HepG2 (cell line): ENCODE measurements around the gene SLC6A9. TPM values are rescaled to one million over a fixed set of nuclear protein-coding genes. Genes with fewer than 3 reads are reported as not detected.

ENCODE experiments used
- ATAC-seq: fragments of 200-7000 bp; cut with Tn5 transposase; 3 replicates; pipeline ENCODE4 v1.9.1; 2020; ENCODE audit warnings: mild to moderate bottlenecking, moderate library complexity
- BruUV-seq: library from RNA; stranded (reverse); fragments of 400-500 nt; replicated peaks from 2 replicates; lab custom pipeline; 2021; lab: Mats Ljungman, UMichigan
- CTCF ChIA-PET: fragments of 300-600 bp; formaldehyde crosslinking; extraction: SDS; loops from one replicate; lab custom pipeline; 2021; ENCODE audit warnings: low total read pairs, inconsistent platforms, low intra/inter-chr PET ratio; lab: Yijun Ruan, JAX
- POLR2A ChIA-PET: fragments of 350-600 bp; sonication (Branson Sonifier 250); formaldehyde crosslinking; loops from one replicate; lab custom pipeline; 2020; ENCODE audit warnings: antibody characterized with exemption, inconsistent platforms; lab: Yijun Ruan, JAX
- DNase-seq: peaks from one replicate; pipeline ENCODE4 v3.0.0-alpha.2; 2015; ENCODE audit warnings: low spot score
- FAIRE-seq: peaks from 3 replicates; lab custom pipeline; 2011; peaks lifted over from hg19 to GRCh38; lab: Jason Lieb, UNC
- H2AFZ ChIP-seq: one replicate; pipeline ENCODE4 v1.6.1; 2011; ENCODE audit warnings: low read length, inconsistent platforms
- H3K27ac ChIP-seq: fragments of 300-600 bp; 3 replicates; pipeline ENCODE4 v1.8.0; 2011; ENCODE audit warnings: mixed run types, mild to moderate bottlenecking, mixed read lengths, low read length, inconsistent platforms; ENCODE audit not compliant: insufficient read depth; ENCODE audit errors: extremely low read length
- H3K27me3 ChIP-seq, 2 experiments: fragments of 200-600 bp in 1 of 2; 2 replicates in 1 of 2; 3 replicates in 1 of 2; pipeline versions ENCODE4 v1.6.0 to v1.8.0; 2011; ENCODE audit warnings: low read length in 2 of 2, mild to moderate bottlenecking in 2 of 2, moderate library complexity in 2 of 2, inconsistent platforms in 1 of 2; ENCODE audit not compliant: insufficient read depth in 2 of 2, control insufficient read depth in 1 of 2
- H3K36me3 ChIP-seq, 2 experiments: fragments of 200-600 bp in 1 of 2; replicated peaks in 1 of 2; 2 replicates in 1 of 2; 3 replicates in 1 of 2; pipeline versions ENCODE4 v1.5.1 to v1.8.0; 2011; ENCODE audit warnings: low read length in 2 of 2, inconsistent platforms in 1 of 2; ENCODE audit not compliant: insufficient read depth in 2 of 2, control insufficient read depth in 1 of 2
- H3K4me1 ChIP-seq: 2 replicates; pipeline ENCODE4 v1.5.1; 2012; ENCODE audit warnings: low read length, inconsistent platforms; ENCODE audit not compliant: insufficient read depth
- H3K4me2 ChIP-seq: 2 replicates; pipeline ENCODE4 v1.6.0; 2011; ENCODE audit warnings: low read depth, low read length, inconsistent platforms
- H3K4me3 ChIP-seq, 3 experiments: fragments of 200-600 bp in 1 of 3; sonication (generic), shearing (Covaris generic) in 1 of 3; replicated peaks in 1 of 3; 2 replicates each; pipeline ENCODE4 v1.5.1; 2011 to 2016; ENCODE audit warnings: low read length in 3 of 3, inconsistent platforms in 2 of 3, low read depth in 2 of 3, mild to moderate bottlenecking in 2 of 3, control low read depth in 1 of 3, mixed read lengths in 1 of 3; ENCODE audit not compliant: insufficient read depth in 1 of 3
- H3K79me2 ChIP-seq: one replicate; pipeline ENCODE4 v1.6.1; 2011; ENCODE audit warnings: low read length, inconsistent platforms; ENCODE audit not compliant: insufficient read depth
- H3K9ac ChIP-seq: 2 replicates; pipeline ENCODE4 v1.6.0; 2011; ENCODE audit warnings: mild to moderate bottlenecking, low read depth, low read length, inconsistent platforms; ENCODE audit not compliant: insufficient read depth
- H3K9me3 ChIP-seq: 2 replicates; pipeline ENCODE4 v1.5.1; 2012; ENCODE audit warnings: mild to moderate bottlenecking, low read length
- H4K20me1 ChIP-seq: 2 replicates; pipeline ENCODE4 v1.6.0; 2011; ENCODE audit warnings: inconsistent platforms, mild to moderate bottlenecking, low read length, moderate library complexity; ENCODE audit not compliant: insufficient read depth
- WGBS: methylation state at CpG from one replicate; pipeline ENCODE4 v1.1.6; 2017; ENCODE audit warnings: low lambda C conversion rate; 5-methylcytosine and 5-hydroxymethylcytosine counted together
- in situ Hi-C: cut with HindIII; loops from 2 replicates; pipeline ENCODE4 v1.10.0; 2017; ENCODE audit warnings: low pct_unique_long_range_greater_than_20kb; ENCODE audit not compliant: extremely low pct_ligation_motif_present
- intact Hi-C: fragments of 100-400 bp; cut with micrococcal nuclease; formaldehyde crosslinking; loops from one replicate; pipeline ENCODE4 v1.10.0; 2022; ENCODE audit not compliant: unreplicated experiment
- polyA plus RNA-seq, 8 experiments: library from polyadenylated mRNA; depleted of rRNA in 3 of 8; stranded (reverse) in 7 of 8; unstranded in 1 of 8; fragments of >200 nt; fragmentation: Illumina TruSeq in 4 of 8; extraction: Trizol in 4 of 8; gene quantifications; 2 replicates each; pipeline versions ENCODE4 v1.2.1 to v1.2.3, GENCODE V29; 2011 to 2016; ENCODE audit warnings: low read depth in 4 of 8, missing spikeins in 1 of 8, mixed read lengths in 1 of 8; ENCODE audit not compliant: insufficient read depth in 1 of 8
- total RNA-seq, 5 experiments: library from RNA; depleted of rRNA; stranded (reverse); fragments of >200 nt; fragmentation: Illumina TruSeq; extraction: Trizol; gene quantifications; 2 replicates each; pipeline ENCODE4 v1.2.3, GENCODE V29; 2016; ENCODE audit warnings: low read depth in 1 of 5
- TF ChIP-seq, protein P1 (sequence below): sonication (generic); formaldehyde crosslinking; IDR thresholded peaks from 2 replicates; pipeline ENCODE4 v1.4.0; 2020; ENCODE audit warnings: mild to moderate bottlenecking, missing genetic modification reagents
- TF ChIP-seq, protein P2 (sequence below): sonication (generic); formaldehyde crosslinking; IDR thresholded peaks from 2 replicates; pipeline ENCODE4 v1.4.0; 2020; ENCODE audit warnings: mild to moderate bottlenecking, missing genetic modification reagents
- TF ChIP-seq, protein P3 (sequence below): sonication (generic); formaldehyde crosslinking; IDR thresholded peaks from 2 replicates; pipeline ENCODE4 v1.8.1; 2023; ENCODE audit warnings: missing genetic modification reagents, mild to moderate bottlenecking, borderline replicate concordance

SLC6A9 gene
- total and polyA plus RNA-seq, 2 of the 13 experiments (the other 11 are each of a cell fraction or from before 2014, with no cell fraction given) = 8.5 to 9.9 TPM

DNA sequence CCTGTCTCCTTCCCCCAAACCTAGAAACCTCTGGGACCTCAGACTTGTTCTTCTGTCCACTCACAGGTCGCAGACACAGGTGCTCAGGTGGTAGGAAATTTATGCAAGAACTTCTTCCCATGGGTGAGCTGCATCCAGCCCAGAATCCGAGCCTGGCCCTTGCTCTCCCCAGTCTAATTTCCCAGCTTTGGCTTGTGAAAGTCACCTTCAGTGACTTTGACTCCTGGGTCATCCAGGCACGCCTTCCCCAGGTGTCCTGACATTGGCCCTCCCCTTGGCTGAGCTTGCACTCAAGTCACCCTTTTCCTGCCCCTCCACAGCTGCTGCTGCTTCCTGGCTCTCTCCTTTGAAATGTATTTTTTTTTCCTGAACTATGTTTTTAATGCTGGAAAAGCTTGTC is 77.9 kb downstream of the SLC6A9 start:
- TF ChIP-seq, protein P1, sequence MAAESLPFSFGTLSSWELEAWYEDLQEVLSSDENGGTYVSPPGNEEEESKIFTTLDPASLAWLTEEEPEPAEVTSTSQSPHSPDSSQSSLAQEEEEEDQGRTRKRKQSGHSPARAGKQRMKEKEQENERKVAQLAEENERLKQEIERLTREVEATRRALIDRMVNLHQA (CRISPR knock-in tag) = no peak
- TF ChIP-seq, protein P2, sequence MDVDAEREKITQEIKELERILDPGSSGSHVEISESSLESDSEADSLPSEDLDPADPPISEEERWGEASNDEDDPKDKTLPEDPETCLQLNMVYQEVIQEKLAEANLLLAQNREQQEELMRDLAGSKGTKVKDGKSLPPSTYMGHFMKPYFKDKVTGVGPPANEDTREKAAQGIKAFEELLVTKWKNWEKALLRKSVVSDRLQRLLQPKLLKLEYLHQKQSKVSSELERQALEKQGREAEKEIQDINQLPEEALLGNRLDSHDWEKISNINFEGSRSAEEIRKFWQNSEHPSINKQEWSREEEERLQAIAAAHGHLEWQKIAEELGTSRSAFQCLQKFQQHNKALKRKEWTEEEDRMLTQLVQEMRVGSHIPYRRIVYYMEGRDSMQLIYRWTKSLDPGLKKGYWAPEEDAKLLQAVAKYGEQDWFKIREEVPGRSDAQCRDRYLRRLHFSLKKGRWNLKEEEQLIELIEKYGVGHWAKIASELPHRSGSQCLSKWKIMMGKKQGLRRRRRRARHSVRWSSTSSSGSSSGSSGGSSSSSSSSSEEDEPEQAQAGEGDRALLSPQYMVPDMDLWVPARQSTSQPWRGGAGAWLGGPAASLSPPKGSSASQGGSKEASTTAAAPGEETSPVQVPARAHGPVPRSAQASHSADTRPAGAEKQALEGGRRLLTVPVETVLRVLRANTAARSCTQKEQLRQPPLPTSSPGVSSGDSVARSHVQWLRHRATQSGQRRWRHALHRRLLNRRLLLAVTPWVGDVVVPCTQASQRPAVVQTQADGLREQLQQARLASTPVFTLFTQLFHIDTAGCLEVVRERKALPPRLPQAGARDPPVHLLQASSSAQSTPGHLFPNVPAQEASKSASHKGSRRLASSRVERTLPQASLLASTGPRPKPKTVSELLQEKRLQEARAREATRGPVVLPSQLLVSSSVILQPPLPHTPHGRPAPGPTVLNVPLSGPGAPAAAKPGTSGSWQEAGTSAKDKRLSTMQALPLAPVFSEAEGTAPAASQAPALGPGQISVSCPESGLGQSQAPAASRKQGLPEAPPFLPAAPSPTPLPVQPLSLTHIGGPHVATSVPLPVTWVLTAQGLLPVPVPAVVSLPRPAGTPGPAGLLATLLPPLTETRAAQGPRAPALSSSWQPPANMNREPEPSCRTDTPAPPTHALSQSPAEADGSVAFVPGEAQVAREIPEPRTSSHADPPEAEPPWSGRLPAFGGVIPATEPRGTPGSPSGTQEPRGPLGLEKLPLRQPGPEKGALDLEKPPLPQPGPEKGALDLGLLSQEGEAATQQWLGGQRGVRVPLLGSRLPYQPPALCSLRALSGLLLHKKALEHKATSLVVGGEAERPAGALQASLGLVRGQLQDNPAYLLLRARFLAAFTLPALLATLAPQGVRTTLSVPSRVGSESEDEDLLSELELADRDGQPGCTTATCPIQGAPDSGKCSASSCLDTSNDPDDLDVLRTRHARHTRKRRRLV (CRISPR knock-in tag) = no peak
- TF ChIP-seq, protein P3, sequence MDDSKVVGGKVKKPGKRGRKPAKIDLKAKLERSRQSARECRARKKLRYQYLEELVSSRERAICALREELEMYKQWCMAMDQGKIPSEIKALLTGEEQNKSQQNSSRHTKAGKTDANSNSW (CRISPR knock-in tag) = no peak
- no TSS peak for BruUV-seq
- Histone ChIP-seq H3K9ac (no peak overlapping the region), H3K27ac (no peak overlapping the region), H3K4me3 (no peak overlapping the region), H3K9me3 (no peaks in the 10 kb centered on the region), H3K27me3 (no peaks in the 10 kb centered on the region), H4K20me1 (no peaks in the 10 kb centered on the region), H3K4me1 (peaks cover 6% of the 10 kb centered on the region), H2AFZ (no peak overlapping the region), H3K36me3 (peaks cover 0 to 15% of the 10 kb centered on the region in 2 experiments; a peak in 3 of 5 replicates), H3K79me2 (no peaks in the 10 kb centered on the region), H3K4me2 (no peak overlapping the region)
- ATAC-seq = no peak
- CTCF ChIA-PET = no interaction called here
- FAIRE-seq = no peak
- intact Hi-C loops (no loop called here), in situ Hi-C loops (no loop called here)
- DNase-seq = no peak
- POLR2A ChIA-PET = no interaction called here
- 98% methylated on average over 3 of the region's 3 CpGs for WGBS
